HG02623 (cell line): ENCODE results near the gene NHP2.
A peak's percentile ranks its signal among the peaks of the same experiment; 100 is the strongest.

Source experiments
- ATAC-seq: cut with Tn5 transposase; IDR thresholded peaks from one replicate; pipeline ENCODE4 v1.9.1; 2021; ENCODE audit warnings: moderate library complexity; ENCODE audit not compliant: unreplicated experiment

The NHP2 gene

DNA sequence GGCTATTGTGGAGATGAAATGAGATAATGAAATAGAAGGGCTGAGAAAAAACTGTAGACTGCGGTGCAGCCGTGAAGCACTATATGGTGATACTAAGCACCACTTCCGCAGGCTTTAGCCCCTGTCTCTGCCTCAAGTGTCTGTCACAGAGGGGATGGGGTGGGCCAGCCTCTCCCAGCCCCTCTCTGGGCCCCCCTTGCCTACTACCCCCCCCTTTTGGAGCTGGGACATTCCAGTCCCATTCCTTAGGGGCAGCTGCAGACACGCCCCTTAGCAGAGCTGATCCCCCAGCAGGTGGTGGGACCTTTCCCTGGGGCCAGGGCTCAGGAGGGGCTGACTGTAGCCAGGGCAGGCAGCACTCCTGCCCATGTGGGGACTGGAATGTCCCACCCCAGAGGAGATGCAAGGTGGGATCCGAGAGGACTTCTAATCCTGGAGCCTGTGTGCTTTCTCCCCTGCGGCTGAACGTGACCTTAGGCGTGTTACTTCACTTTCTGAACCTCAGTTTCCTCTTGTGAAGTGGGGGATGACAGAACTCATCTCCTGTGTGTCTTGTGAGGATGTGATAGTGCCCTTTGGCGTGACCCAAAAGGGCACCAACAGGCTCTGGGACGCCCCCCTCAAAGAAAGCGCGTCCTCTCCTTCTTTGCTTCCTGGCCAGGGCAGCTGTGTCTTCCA, 38.4 kb downstream of the NHP2 start:
- ATAC-seq = no peak

DNA sequence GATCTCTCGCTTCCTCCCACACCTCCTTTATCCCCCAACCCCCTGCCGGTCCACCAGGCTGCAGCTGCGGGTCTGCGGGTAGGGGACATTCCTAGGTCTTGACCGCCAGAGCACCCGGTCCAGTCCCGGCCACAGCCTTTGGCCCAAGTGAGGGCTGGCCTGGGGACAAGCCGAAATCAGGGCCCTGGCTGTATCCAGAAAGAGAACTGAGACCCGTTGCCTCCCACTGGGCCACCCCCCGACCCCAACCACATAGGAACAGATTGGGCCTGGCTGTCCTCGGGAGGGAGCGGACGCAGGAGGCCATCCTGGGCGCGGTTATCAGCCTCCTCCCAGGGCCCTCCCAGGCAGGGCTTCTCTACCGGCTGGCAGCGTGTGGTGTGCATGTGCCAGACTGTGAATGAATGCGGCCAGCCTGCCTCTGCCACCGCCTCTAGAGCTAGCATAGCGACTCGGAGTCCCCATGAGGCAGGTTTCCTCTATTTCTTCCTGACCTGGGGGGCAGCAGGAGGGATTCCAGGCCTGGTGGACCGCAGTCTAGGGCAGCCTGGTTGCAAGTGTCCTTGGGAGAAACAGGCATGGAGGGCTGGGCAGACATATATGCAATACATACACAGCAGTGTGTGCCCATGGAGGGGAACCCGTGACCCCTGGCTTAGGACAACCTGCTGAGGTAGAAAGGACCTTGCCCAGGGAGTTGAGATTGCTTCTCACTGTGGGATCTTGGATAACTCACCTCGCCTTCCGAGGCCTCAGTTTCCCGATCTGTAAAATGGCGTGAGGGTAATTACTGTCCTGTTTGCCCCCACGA, 39.2 kb downstream of the NHP2 start:
- ATAC-seq = no peak

DNA sequence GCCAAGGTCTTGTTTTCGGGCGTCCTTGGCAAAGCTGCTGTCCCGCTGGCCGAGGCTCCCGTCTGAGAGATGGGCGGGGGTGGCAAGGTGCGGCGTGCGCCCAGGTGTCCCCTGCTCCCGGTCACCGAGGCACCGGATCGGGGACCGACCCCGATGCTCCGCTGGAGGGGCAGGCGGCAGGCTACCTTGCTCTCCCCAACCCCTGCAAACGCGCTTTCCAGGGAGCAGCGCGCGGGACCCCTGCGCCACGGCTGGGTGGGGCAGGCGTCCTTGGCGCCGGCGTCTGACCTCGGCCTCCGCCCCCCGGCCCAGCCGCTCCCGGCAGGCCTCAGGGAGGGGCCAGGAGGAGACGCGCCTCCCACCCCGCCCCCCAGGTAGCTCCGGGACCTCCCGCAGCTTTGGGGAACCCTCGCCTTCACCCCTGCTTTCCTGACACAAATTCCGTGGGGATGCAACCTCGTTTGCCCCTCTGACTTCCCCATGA, 39.8 kb downstream of the NHP2 start:
- ATAC-seq = no peak

DNA sequence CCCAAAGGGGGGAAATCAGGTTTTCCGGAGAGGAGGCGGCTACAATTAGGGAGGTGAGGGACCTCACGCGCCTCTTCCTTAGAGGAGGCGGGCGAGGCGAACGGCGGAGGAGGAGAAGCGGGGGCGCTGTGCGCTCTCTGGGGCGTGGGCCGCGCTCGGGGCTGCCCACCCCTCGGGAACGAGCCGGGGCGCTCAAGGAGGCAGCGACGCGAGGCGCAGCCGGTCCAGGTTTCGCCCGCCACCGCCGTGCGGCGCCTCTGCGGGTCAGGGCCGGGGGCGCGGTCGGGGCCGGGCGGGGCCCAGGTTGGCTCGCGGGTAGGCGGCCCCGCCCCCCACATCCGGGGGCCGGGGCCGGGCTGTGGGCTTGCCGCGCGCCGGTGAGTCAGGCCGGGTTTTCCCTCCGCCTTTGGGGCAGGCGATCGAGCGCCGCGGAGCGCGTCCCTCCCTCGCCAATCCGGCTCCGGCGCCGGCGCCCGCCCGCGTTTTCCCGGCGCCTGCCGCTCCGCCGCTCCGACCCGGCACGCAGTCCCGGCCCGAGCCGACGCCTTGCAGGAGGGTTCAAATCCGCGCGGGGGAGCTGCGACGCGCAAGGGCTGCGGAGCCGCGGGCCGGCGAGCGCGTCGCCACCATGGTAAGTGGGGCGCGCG, 40.4 kb downstream of the NHP2 start, which contains the start of gene N4BP3:
TSS of gene N4BP3 (plus strand) at position 392 of the 647 bp plus-strand sequence. CDS start 6,052 bp downstream, outside the sequence.
- ATAC-seq = peak; percentile 63

DNA sequence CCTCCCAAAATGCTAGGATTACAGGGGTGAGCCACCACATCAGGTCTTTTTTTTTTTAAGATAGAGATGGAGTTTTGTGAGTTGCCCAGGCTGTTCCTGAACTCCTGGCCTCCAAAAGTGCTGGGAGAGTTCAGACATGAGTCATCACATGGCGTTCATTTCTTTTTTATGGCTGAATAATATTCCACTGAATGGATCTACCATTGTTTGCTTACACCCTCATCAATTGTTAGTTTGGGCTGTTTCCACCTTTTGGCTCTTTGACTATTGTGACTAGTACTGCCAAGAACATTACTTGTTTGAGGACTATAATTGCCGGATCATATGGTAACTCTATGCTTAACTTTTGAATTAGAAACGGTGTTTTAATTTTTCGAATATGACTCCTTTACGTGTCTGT, 41.1 kb downstream of the NHP2 start:
- ATAC-seq = no peak

DNA sequence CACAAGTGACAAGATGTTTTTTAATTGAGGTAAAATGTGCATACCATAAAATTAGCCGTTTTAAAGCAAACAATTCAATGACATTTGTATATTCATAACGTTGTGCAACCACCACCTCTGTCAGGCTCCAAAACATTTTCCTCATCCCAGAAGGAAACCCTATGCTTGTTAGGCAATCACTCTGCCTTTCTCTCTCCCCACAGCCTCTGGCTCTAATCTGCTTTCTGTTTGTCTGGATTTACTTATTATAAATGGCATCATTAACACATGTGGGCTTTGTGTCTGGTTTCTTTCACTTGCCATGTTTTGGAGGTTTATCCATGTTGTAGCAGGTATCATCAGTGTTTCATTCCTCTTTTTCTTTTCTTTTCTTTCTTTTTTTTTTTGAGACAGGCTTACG, 41.8 kb downstream of the NHP2 start:
- no peak for ATAC-seq

DNA sequence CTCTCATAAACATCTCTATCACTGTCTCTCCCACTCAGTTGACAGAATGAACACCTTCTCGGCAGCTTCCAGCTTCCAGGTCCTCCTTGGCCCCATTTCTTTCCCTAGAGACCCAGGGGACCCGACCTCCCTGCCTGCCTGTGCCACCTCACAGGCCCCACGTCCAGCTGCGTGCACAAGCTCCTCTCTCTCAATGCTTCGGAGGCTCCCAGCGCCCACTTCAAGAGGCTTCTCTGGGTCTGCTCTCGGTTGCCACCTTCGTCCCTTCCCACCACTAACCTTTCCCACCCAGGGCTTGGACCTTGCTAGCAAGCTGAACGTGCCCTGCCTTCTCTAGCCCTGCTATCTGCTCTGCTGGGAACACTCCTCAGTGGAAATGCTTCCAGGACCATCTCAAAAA, 43.2 kb downstream of the NHP2 start:
- ATAC-seq = no peak

DNA sequence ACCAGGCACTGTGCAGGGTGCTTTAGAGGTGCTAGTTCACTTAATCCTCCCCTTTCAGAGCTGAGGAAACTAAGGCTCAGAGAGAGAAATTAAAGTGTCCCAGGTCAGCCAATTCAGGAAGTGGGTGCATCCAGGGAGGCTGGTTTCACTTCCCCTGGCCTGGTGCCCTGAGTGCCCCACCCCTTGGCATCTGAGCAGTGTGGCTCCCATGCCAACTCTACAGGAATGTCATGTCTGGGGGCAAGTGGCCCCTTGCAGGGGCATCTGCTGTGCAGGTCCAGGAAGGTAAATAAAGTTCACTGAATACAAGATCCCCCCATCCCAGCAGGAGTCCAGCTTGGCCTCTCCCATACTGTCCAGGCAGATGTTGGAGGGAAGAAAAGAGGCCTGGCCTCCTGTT, 44.7 kb downstream of the NHP2 start:
- ATAC-seq = no peak

DNA sequence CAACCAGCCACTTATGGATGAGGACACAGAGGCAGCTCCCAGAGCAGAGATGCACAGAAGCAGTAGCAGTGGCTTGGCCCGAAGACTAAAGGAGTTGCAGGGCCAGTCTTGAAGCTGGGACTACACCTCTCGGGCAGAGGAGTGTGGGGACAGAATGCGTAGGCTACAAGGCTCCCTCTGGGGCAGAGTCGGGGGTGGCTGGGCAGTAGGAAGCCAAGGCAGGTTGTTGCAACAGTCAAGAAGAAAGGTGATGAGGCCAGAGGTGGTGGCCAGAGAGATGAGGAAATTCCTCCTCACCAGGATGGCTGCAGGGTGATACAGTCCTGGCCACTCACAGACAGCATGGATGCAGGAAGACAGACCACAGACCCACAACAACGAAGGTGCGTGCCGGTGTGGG, 45.2 kb downstream of the NHP2 start:
- ATAC-seq = no peak

DNA sequence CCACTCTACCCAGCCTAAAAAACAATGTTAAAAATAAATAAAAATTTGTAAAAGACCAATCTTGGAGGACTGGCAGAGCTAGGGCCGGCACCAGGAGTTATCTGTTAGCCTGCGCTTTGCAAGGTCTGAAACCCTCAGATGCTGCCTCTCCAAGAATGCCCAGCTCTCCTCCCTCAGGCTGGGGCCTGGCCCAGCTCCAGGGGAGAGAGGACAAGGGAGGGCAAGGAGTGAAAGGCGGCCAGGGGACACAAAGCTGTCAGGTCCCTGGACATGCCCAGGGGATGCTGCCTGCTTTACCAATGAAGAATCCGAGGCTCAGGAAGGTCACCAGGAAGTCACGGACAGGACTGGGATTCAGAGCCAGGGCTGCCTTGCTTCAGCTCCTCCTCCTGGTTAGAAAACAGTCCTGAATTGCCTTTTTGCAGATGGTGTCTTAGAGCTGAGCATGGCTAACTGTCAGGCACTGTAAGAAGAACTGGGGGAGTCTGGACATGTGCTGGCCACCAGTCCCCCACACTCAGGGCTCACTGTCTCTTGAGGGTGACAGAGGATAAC, 45.9 kb downstream of the NHP2 start:
- no peak for ATAC-seq

DNA sequence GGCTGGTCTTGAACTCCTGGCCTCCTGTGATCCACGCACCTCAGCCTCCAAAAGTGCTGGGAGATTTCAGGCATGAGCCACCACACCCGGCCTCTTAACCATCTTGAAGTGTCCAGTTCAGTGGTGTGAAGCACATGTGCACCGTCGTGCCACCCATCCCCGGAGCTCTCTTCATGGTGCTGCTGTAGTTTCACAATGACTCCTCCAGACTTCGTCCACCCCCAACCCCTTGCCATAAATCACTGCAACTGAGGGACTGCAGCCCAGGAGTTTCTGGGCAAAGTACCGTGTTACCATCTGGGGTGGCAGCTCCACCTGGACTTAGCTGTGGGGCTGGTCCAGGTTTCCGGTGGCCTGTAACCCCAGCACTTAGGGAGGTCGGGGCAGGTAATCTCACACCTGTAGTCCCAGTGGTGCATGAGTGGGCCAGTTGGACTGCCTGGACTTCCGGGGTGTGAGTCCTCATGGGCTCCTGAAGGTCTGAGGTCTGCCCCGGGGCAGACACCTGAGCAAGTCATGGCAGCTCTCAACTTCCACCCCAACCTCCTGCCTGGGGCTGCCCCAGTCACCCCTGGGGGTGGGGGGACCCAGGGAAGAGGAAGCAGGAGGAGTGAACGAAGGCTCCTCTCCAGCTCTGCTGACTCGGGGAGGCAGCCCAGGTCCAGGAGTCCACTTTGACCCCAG, 47.0 kb downstream of the NHP2 start:
- ATAC-seq = no peak

DNA sequence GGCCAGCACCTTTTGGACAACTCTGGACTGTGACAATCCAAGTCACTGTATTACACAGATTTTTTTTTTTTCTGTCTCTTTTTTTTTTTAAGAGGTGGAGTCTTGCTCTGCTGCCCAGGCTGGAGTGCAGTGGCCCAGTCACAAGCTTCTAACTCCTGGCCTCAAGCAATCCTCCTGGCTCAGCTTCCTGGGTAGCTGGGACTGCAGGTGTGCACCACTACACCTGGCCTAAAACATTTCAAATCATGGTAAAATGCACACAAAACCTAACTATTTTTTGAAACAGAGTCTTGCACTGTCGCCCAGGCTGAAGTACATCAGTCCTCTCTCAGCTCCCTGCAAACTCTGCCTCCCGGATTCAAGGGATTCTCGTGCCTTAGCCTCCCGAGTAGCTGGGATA, 47.6 kb downstream of the NHP2 start:
- no peak for ATAC-seq

DNA sequence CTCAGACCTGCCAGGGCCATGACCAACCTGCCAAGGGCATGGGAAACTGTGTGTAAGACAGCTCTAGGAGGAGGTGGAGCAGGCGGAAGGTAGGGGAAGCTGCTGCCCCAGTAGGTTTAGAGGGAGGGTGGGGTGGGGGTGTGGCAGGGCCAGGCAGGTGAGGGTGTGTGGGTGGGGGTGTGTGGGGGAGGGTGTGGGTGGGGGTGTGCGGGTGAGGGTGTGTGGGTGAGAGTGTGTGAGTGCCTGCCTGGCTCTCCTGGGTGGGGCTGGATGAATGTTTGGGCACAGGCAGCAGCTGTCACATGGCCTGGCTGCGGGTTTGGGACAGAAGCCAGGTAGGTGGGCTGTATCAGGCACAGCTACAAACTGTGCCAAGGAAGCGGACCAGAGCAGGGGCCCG, 49.2 kb downstream of the NHP2 start:
- ATAC-seq = no peak

DNA sequence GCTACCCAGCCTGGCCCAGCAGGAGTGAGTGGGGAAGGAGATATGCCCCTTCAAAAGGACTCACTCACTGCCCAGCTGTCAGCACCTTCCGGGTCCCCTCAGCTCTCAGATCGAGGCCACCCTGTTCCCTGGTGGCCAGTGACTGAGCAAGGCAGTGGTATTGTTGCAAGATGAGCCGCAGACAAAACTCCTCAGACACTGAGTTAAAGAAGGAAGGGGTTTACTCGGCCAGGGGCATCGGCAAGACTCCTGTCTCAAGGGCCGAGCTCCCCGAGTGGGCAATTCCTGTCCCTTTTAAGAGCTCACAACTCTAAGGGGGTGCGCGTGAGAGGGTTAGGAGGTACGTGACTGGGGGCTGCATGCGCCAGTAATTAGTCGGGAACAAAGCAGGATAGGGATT, 50.1 kb downstream of the NHP2 start:
- ATAC-seq = no peak
